C4-2B (cell line): ENCODE results near the gene CNOT9.

Experiments used
- H3K27ac ChIP-seq: fragments of 450-650 bp; 2 replicates; pipeline ENCODE4 v1.5.1; 2017
- CTCF ChIP-seq: fragments of 450-650 bp; conservative IDR thresholded peaks from 2 replicates; pipeline ENCODE4 v1.5.1; 2017; ENCODE audit warnings: mild to moderate bottlenecking
- ZFX ChIP-seq: fragments of 450-650 bp; IDR thresholded peaks from 2 replicates; pipeline ENCODE4 v1.6.1; 2017

Gene CNOT9

GRCh38 chr2:218635719-218636118, 67.1 kb downstream of the CNOT9 start:
- no peak for TF ChIP-seq CTCF
- no peak for TF ChIP-seq ZFX
- no peak overlapping the region for H3K27ac ChIP-seq

DNA sequence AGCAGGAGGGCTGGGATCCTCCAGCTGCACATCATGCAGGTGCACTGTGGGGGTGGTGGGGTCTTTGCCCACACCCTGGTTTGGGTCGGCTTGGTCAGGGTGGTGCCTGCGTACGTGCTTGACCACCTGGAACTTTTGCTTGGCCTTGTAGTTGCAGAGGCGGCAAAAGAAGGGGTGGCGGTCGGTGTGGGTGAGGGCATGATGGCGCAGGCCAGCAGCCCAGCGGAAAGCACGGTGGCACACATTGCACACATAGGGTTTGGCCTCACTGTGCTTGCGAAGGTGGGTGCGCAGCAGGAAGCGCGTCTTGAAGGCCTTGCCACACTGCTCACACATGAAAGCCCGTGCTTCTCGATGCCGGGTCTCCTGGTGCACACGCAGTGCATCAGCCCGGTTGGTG, 69.7 kb downstream of the CNOT9 start:
- H3K27ac ChIP-seq, result no peak overlapping the region
- TF ChIP-seq ZFX (no peak), CTCF (no peak)

GRCh38 chr2:218642121-218642656, 73.5 kb downstream of the CNOT9 start:
- H3K27ac ChIP-seq, result no peak overlapping the region
- no peak for TF ChIP-seq CTCF
- TF ChIP-seq ZFX, result no peak

DNA sequence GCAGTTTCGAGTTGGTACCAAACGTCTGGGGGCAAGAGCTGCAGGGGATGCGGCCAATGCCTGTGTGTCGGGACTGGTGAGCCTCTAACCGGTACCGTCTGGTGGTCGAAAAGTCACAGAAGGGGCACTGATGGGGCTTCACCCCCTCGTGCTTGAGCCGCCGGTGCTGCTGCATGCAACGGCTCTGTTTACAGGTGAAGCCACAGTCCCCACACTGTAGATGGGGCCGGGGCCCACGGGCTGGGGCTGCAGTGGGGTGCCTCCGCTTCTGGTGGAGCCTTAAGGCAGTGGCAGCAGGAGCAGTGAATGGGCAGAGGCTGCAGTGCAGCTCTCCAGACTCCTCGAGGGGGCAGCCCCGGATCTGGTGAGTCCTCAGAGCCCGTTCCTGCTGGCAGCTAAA, 74.1 kb downstream of the CNOT9 start:
- TF ChIP-seq ZFX (no peak), CTCF (no peak)
- H3K27ac ChIP-seq, result no peak overlapping the region

DNA sequence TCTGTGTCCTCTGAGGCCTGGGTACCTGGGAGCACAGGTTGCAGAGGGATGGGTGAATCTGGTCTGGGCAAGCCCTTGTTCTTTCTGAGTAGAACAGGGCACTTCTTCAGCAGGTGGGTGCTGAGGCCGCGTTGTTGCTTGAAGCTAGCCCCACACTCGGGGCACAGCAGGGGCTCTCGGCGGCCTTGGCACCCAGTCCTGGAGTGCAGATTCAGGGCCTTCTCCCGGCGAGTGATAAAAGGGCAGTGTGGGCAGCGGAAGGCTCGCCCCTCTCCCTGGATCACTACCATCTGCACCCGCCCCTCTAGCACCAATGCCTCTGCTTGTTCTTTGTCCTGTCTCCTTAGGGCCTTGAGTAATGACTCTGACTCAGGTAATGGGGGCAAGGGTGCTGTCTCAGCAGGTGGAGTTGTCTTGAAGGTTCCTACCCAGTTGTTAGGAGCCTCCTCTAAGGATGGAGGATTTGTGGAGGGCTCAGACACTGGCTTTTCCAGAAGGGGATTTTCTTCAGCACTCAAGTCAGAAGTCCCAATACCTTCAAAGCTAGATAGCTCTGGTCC, 75.2 kb downstream of the CNOT9 start:
- TF ChIP-seq CTCF (no peak), ZFX (no peak)
- no peak overlapping the region for H3K27ac ChIP-seq

- TF ChIP-seq CTCF, result no peak
- no peak for TF ChIP-seq ZFX
- H3K27ac ChIP-seq, result no peak overlapping the region
Observed at GRCh38 chr2:218644721-218645120, 76.1 kb downstream of the CNOT9 start.

GRCh38 chr2:218645126-218645525, 76.5 kb downstream of the CNOT9 start:
- no peak overlapping the region for H3K27ac ChIP-seq
- no peak for TF ChIP-seq CTCF
- TF ChIP-seq ZFX, result no peak
